Left renal pelvis (tissue), 4 donors: ENCODE measurements around the gene NINJ2. TPM values are rescaled to one million over a fixed set of nuclear protein-coding genes. Genes with fewer than 3 reads are reported as not detected.
A peak's percentile ranks its signal among the peaks of the same experiment; 100 is the strongest.
"Not testable (repeated sequence)": the region's sequence is repeated elsewhere in the genome, so short reads cannot be mapped to it uniquely, and the experiment has no call there.

ENCODE experiments used
- DNase-seq, 4 donors: peaks; one replicate each; pipeline ENCODE4 v3.0.0-alpha.2; 2013; ENCODE audit warnings: low read depth in 4 of 4, low spot score in 3 of 4
- polyA plus RNA-seq, 4 donors: library from polyadenylated mRNA; unstranded; fragments of 120-200 nt; gene quantifications; one replicate each; pipeline ENCODE4 v1.2.1, GENCODE V29; 2013; ENCODE audit not compliant: insufficient read length in 4 of 4

Gene NINJ2
- polyA plus RNA-seq, 4 donors: 1.2 to 4.6 (median 1.9) TPM

GRCh38 chr12:588646-589045 lies 74.6 kb downstream of the NINJ2 start:
- no peak for DNase-seq

GRCh38 chr12:588024-588322 lies 75.3 kb downstream of the NINJ2 start:
- no peak for DNase-seq

- no peak for DNase-seq
Observed at GRCh38 chr12:587132-588023, 75.9 kb downstream of the NINJ2 start.

GRCh38 chr12:586318-587071 lies 76.8 kb downstream of the NINJ2 start:
- no peak for DNase-seq

- no peak for DNase-seq
Observed at GRCh38 chr12:585062-586061, 77.9 kb downstream of the NINJ2 start.

- no peak for DNase-seq
Observed at GRCh38 chr12:583251-583869, 79.9 kb downstream of the NINJ2 start.

- no peak for DNase-seq
Observed at GRCh38 chr12:581746-582145, 81.5 kb downstream of the NINJ2 start.

GRCh38 chr12:581321-581720 lies 81.9 kb downstream of the NINJ2 start:
- no peak for DNase-seq

- DNase-seq: no peak
Observed at GRCh38 chr12:580813-581212, 82.4 kb downstream of the NINJ2 start.

GRCh38 chr12:579420-580110 lies 83.7 kb downstream of the NINJ2 start:
- DNase-seq: no peak

GRCh38 chr12:578748-579419 lies 84.4 kb downstream of the NINJ2 start:
- no peak for DNase-seq

- not testable (repeated sequence) for DNase-seq
Observed at GRCh38 chr12:577994-578747, 85.1 kb downstream of the NINJ2 start.

GRCh38 chr12:576615-577110 lies 86.6 kb downstream of the NINJ2 start:
- DNase-seq: no peak

- peak in 3 of 4 donors; percentile 48 to 57 (median 55) for DNase-seq
Observed at GRCh38 chr12:575948-576614, 87.2 kb downstream of the NINJ2 start.

- DNase-seq: no peak
Observed at GRCh38 chr12:575129-575502, 88.1 kb downstream of the NINJ2 start.

GRCh38 chr12:574475-575128 lies 88.6 kb downstream of the NINJ2 start:
- no peak for DNase-seq

- no peak for DNase-seq
Observed at GRCh38 chr12:573232-573631, 90.0 kb downstream of the NINJ2 start.
